Thyroid gland (tissue), 4 donors: ENCODE results near the gene NRXN2.

Experiments
- CTCF ChIP-seq, 6 experiments: fragments of 200-600 bp in 3 of 6; fragments of 450-650 bp in 3 of 6; sonication (generic) in 3 of 6; IDR thresholded peaks; one replicate each; pipeline ENCODE4 v1.5.1; 2016 to 2019; ENCODE audit warnings: antibody characterized with exemption in 6 of 6, mild to moderate bottlenecking in 2 of 6, inconsistent platforms in 1 of 6, moderate library complexity in 1 of 6
- POLR2A ChIP-seq, 2 donors: fragments of 450-650 bp; IDR thresholded peaks; one replicate each; pipeline ENCODE4 v1.6.1; 2017; ENCODE audit warnings: antibody characterized with exemption in 2 of 2, mild to moderate bottlenecking in 2 of 2, moderate library complexity in 1 of 2

- TF ChIP-seq CTCF (IDR thresholded peaks at IDR 0.05) (no peak), POLR2A (IDR thresholded peaks at IDR 0.05) (no peak)
Observed at GRCh38 chr11:64613648-64614047, 109.3 kb downstream of the NRXN2 start.
